Gastroesophageal sphincter (tissue), 3 donors: ENCODE measurements around the gene CMC2.
A peak's percentile ranks its signal among the peaks of the same experiment; 100 is the strongest.

ENCODE experiments used
- EP300 ChIP-seq: sonication (generic); formaldehyde crosslinking; IDR thresholded peaks from one replicate; pipeline ENCODE4 v1.6.1; 2017; ENCODE audit warnings: antibody characterized with exemption, mild to moderate bottlenecking
- POLR2A ChIP-seq, 2 donors: fragments of 450-650 bp; IDR thresholded peaks; one replicate each; pipeline ENCODE4 v1.6.1; 2017; ENCODE audit warnings: antibody characterized with exemption in 2 of 2, mild to moderate bottlenecking in 2 of 2, moderate library complexity in 1 of 2
- TF ChIP-seq, protein P1 (sequence below), 4 experiments: fragments of 200-600 bp in 2 of 4; fragments of 450-650 bp in 2 of 4; sonication (generic) in 1 of 4; IDR thresholded peaks; one replicate each; pipeline ENCODE4 v1.5.1; 2017 to 2019; ENCODE audit warnings: antibody characterized with exemption in 4 of 4, mild to moderate bottlenecking in 2 of 4, moderate library complexity in 2 of 4

DNA sequence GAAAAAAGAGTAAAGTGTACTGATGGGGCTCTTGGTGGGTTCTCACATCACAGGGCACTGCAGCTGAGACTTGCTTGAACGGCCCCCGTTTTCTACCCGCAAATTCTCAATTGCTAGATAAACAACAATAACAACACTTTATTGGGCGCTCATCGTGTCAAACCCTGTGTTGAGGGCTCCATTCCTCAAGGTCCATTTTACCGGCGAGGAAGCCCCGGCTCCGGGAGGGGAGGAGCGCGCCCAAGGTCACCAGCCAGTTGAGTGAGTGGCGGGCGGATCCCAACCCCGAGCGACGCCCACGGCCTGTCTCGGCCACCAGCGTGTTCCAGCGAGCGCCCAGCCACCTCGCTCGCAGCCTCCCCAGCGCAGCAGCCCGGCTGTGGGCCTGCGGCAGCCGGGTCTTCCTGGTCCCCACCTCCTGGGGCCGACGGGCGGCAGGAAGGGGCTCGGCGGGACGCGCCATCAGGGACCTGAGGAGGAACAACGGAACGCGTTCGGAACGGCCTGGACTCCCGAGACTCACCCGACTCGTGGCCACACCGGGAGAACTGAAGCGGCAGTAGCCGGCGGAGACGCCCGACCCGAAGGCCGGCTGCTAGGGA is 373 bp downstream of the CMC2 start:
- no peak for TF ChIP-seq EP300
- TF ChIP-seq, protein P1, sequence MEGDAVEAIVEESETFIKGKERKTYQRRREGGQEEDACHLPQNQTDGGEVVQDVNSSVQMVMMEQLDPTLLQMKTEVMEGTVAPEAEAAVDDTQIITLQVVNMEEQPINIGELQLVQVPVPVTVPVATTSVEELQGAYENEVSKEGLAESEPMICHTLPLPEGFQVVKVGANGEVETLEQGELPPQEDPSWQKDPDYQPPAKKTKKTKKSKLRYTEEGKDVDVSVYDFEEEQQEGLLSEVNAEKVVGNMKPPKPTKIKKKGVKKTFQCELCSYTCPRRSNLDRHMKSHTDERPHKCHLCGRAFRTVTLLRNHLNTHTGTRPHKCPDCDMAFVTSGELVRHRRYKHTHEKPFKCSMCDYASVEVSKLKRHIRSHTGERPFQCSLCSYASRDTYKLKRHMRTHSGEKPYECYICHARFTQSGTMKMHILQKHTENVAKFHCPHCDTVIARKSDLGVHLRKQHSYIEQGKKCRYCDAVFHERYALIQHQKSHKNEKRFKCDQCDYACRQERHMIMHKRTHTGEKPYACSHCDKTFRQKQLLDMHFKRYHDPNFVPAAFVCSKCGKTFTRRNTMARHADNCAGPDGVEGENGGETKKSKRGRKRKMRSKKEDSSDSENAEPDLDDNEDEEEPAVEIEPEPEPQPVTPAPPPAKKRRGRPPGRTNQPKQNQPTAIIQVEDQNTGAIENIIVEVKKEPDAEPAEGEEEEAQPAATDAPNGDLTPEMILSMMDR (IDR thresholded peaks at IDR 0.05) = no peak
- peak; percentile 72 to 79 for TF ChIP-seq POLR2A (IDR thresholded peaks at IDR 0.05)
